HUES64 (cell line): Measurements from ENCODE around the gene EIPR1.
"Not testable (repeated sequence)": the region's sequence is repeated elsewhere in the genome, so short reads cannot be mapped to it uniquely, and the experiment has no call there.

Experiments
- H3K27ac ChIP-seq: 2 replicates; pipeline ENCODE4 v1.7.0; 2013; ENCODE audit warnings: low read depth, low read length, inconsistent platforms
- H3K27me3 ChIP-seq: 2 replicates; pipeline ENCODE4 v1.6.1; 2013; ENCODE audit warnings: mild to moderate bottlenecking, low read length; ENCODE audit not compliant: insufficient read depth
- H3K36me3 ChIP-seq: 2 replicates; pipeline ENCODE4 v1.6.1; 2013; ENCODE audit warnings: mild to moderate bottlenecking, low read length; ENCODE audit not compliant: insufficient read depth
- H3K4me1 ChIP-seq: 2 replicates; pipeline ENCODE4 v1.6.1; 2013; ENCODE audit warnings: mild to moderate bottlenecking, low read length, moderate library complexity; ENCODE audit not compliant: insufficient read depth
- H3K4me3 ChIP-seq: 2 replicates; pipeline ENCODE4 v1.5.1; 2013; ENCODE audit warnings: mild to moderate bottlenecking, low read length, moderate library complexity
- H3K9ac ChIP-seq: 2 replicates; pipeline ENCODE4 v1.6.1; 2013; ENCODE audit warnings: mild to moderate bottlenecking, low read depth, low read length
- H3K9me3 ChIP-seq: 2 replicates; pipeline ENCODE4 v1.6.1; 2013; ENCODE audit warnings: low read depth, low read length; ENCODE audit not compliant: insufficient read depth
- WGBS: fragments of 150-250, 120-280 bp; methylation state at CpG from one replicate; pipeline ENCODE4 v1.1.7; 2013; ENCODE audit warnings: missing lambda C conversion rate; 5-methylcytosine and 5-hydroxymethylcytosine counted together

Gene EIPR1

DNA sequence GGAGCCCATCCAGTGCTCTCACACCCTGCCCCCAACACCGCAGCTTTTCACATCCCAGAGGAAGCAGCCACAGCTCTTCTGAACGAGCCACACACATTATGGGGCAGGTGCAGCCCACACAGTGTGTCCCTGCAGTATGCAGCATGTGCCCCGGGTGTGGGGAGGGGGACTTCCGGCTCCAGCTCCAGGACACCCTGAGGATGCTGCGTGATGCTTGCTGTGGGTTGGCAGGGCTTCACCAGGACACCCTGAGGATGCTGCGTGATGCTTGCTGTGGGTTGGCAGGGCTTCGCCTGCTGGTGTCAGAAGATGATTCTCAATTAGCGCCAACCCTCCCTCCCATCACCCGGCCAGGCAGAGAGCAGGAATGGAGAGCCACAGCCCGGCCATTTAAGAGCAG lies 193.9 kb downstream of the EIPR1 start:
- WGBS = 94% methylated on average over 10 of the region's 10 CpGs
- H3K27me3 ChIP-seq = no peaks in the 10 kb centered on the region
- no peak overlapping the region for H3K27ac ChIP-seq
- peaks cover 4% of the 10 kb centered on the region; the same call in 1 of the 2 replicates for H3K36me3 ChIP-seq
- no peaks in the 10 kb centered on the region for H3K4me1 ChIP-seq
- no peaks in the 10 kb centered on the region for H3K9me3 ChIP-seq
- H3K4me3 ChIP-seq = no peak overlapping the region
- H3K9ac ChIP-seq = no peak overlapping the region

DNA sequence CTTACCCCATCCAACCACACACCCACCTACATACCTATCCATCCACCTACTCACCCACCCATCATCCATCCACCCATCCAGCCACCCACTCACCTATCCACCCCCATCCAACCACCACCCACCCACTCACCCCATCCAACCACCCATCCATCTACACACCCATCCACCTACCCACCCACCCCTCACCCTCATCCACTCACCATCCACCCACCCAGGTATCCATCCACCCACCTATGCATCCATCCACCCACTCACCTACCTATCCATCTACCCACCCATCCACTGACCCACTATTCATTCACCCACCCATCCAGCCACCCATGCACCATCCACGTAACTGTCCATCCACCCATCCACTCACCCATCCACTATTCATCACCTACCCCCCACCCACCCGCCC lies 194.8 kb downstream of the EIPR1 start:
- Histone ChIP-seq H3K27ac (no peak overlapping the region), H3K9ac (no peak overlapping the region), H3K4me3 (no peak overlapping the region), H3K36me3 (peaks cover 4% of the 10 kb centered on the region; the same call in 1 of the 2 replicates), H3K27me3 (no peaks in the 10 kb centered on the region), H3K4me1 (no peaks in the 10 kb centered on the region), H3K9me3 (no peaks in the 10 kb centered on the region)
- 83% methylated on average over 1 of the region's 2 CpGs for WGBS

DNA sequence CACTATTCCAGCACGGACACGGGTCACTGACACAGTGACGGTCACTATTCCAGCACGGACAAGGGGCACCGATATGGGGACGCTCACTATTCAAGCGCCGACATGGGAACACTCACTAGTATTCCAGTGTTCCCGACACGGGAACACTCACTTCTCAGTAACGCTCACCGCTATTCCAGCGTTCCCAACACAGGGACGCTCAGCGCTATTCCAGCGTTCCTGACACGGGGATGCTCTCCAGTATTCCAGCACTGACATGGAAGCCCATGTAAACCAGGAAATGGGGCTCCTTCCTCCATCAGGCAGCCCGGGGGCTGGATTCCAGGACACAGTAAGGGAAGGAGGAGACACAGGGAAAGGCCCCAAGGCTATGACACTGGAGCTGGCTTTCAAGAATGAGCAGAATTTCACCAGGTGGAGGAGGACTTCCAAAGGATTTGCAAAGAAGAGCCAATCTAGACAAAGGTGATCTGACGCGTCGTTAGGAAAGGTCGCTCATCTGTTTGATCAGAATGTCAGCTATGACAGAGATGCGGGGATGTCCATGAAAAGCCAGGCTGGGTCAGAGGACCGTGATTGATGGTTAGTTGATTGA lies 196.1 kb downstream of the EIPR1 start:
- H3K9ac ChIP-seq = no peak overlapping the region
- 92% methylated on average over 23 of the region's 24 CpGs for WGBS
- no peaks in the 10 kb centered on the region for H3K27me3 ChIP-seq
- H3K36me3 ChIP-seq = peaks cover 4% of the 10 kb centered on the region; the same call in 1 of the 2 replicates
- no peaks in the 10 kb centered on the region for H3K4me1 ChIP-seq
- no peak overlapping the region for H3K27ac ChIP-seq
- H3K9me3 ChIP-seq = no peaks in the 10 kb centered on the region
- no peak overlapping the region for H3K4me3 ChIP-seq

DNA sequence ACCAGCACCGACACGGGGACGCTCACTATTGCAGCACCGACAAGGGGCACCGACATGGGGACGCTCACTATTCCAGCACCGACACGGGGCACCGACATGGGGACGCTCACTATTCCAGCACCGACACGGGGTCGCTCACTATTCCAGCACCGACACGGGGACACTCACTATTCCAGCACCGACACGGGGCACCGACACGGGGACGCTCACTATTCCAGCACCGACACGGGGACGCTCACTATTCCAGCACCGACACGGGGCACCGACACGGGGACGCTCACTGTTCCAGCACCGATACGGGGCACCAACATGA lies 196.8 kb downstream of the EIPR1 start:
- not testable (repeated sequence) for H3K27ac ChIP-seq, H3K9me3 ChIP-seq, H3K36me3 ChIP-seq, H3K27me3 ChIP-seq, H3K9ac ChIP-seq, H3K4me3 ChIP-seq, H3K4me1 ChIP-seq
- WGBS = 83% methylated on average over 30 of the region's 30 CpGs

GRCh38 chr2:3180082-3180908 lies 197.3 kb downstream of the EIPR1 start:
- Histone ChIP-seq H3K4me1 (no peaks in the 10 kb centered on the region), H3K9ac (no peak overlapping the region), H3K4me3 (no peak overlapping the region), H3K9me3 (no peaks in the 10 kb centered on the region), H3K27ac (no peak overlapping the region), H3K36me3 (peaks cover 4% of the 10 kb centered on the region; the same call in 1 of the 2 replicates), H3K27me3 (no peaks in the 10 kb centered on the region)
- WGBS = 87% methylated on average over 50 of the region's 50 CpGs

DNA sequence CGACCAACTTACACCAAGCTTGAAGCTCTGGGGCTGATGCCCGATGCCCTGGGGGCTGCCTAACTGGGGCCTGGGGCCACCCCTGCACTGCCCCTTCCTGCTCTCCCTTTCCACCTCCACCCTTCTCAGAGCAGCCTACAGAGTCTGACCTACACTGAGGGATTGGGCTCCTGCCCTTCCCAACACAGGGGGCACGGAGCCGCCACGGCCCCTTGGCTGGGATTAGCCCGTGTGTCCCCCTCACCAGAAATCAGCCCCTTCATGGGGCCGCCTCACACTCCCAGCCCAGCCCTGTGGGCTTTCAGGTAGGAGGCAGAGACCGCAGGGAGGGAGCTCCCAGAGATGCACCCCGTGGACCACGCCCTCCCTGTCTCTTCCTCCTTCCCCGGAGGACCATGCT lies 198.0 kb downstream of the EIPR1 start:
- Histone ChIP-seq H3K4me3 (no peak overlapping the region), H3K9ac (no peak overlapping the region), H3K4me1 (no peaks in the 10 kb centered on the region), H3K27me3 (no peaks in the 10 kb centered on the region), H3K27ac (no peak overlapping the region), H3K9me3 (no peaks in the 10 kb centered on the region), H3K36me3 (peaks cover 4% of the 10 kb centered on the region; the same call in 1 of the 2 replicates)
- 86% methylated on average over 11 of the region's 11 CpGs for WGBS

DNA sequence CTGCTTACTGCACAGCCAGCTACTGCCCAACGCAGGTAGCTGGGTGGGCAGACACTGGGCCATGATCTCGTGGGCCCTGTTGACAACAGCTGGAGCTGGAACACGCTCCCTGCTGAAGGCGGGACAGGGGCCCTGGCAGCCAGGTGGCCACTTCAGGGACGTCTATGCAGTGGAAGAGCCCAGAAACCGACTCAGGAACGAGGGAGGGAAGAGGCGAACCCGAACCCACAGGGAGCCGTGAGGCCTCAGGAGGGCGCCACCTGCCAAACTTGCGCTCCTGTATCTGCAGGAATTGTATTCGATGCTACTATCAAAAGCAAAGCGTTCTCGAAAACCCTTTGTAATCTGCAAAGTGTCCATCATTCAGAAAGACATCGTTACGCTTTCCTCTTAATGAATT lies 198.4 kb downstream of the EIPR1 start:
- Histone ChIP-seq H3K36me3 (peaks cover 3% of the 10 kb centered on the region; the same call in 1 of the 2 replicates), H3K27me3 (no peaks in the 10 kb centered on the region), H3K4me1 (no peaks in the 10 kb centered on the region), H3K4me3 (no peak overlapping the region), H3K9ac (no peak overlapping the region), H3K9me3 (no peaks in the 10 kb centered on the region), H3K27ac (no peak overlapping the region)
- 81% methylated on average over 17 of the region's 17 CpGs for WGBS

- Histone ChIP-seq H3K36me3 (no peaks in the 10 kb centered on the region), H3K4me1 (no peaks in the 10 kb centered on the region), H3K4me3 (no peak overlapping the region), H3K9ac (no peak overlapping the region), H3K27ac (no peak overlapping the region), H3K9me3 (no peaks in the 10 kb centered on the region), H3K27me3 (no peaks in the 10 kb centered on the region)
- 85% methylated on average over 7 of the region's 7 CpGs for WGBS
These were observed 199.0 kb downstream of the EIPR1 start for GRCh38 chr2:3178578-3179031.

GRCh38 chr2:3177891-3178577 lies 199.6 kb downstream of the EIPR1 start:
- no peaks in the 10 kb centered on the region for H3K4me1 ChIP-seq
- no peak overlapping the region for H3K27ac ChIP-seq
- no peaks in the 10 kb centered on the region for H3K9me3 ChIP-seq
- H3K4me3 ChIP-seq = no peak overlapping the region
- 96% methylated on average over 10 of the region's 10 CpGs for WGBS
- no peaks in the 10 kb centered on the region for H3K27me3 ChIP-seq
- H3K36me3 ChIP-seq = no peaks in the 10 kb centered on the region
- H3K9ac ChIP-seq = no peak overlapping the region

DNA sequence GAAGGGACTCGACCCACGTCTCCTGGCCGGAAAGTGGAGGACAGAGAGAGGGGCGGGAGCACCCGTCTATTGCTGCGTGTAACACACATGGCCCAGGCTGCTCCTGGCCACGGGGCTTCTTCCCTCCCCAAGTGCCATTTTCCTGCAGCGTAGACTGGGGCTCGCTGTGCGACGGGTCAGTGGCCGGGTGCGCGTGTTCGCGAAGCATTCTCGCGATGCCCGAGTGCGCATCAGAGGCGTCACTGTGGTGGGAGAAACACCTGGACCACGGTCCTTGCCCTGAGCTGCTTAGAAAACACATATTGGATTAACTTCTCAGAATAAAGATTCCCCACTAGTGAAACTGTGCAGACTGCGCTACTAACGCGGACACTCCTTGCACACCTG lies 200.8 kb downstream of the EIPR1 start:
- H3K4me3 ChIP-seq = no peak overlapping the region
- H3K9me3 ChIP-seq = no peaks in the 10 kb centered on the region
- 98% methylated on average over 25 of the region's 25 CpGs for WGBS
- H3K27ac ChIP-seq = no peak overlapping the region
- no peak overlapping the region for H3K9ac ChIP-seq
- no peaks in the 10 kb centered on the region for H3K4me1 ChIP-seq
- no peaks in the 10 kb centered on the region for H3K27me3 ChIP-seq
- H3K36me3 ChIP-seq = no peaks in the 10 kb centered on the region

DNA sequence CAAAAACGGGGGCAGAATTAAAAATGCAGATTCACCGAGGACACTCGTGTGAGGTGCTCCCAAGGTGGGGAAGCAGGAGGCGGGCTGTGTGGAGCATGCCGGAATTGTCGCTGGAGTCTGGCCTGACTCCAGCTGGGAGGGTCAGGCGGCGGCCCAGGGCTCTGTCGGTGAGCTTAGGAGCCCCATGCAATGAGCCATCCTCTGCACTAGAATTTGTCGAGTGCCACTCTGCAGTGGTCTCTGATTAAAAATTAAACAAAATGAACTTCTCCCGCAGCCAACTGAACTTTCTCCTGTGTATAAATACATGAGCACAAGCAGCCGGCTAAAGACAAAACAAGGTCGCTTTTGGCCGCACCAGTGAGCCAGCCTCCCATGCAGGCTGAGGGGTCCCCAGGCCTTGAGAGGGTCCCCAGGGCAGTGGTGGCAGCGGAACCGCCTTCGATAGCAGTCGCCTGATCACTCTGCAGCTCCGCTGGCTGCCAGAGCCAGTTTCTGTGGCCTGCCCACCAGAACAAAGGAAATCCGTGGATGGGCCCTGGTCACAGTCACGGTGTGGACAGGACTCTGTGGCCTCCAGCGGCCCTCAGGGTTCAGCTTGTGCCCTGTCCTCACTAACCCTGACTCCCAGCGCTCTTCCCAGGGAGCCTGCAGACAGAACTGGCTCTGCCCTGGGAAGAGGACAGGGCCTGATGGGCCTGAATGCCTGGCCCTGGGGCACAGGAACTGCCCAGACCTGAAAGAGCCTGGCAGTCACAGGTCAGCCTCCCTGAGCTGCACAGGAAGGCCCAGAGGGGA lies 201.3 kb downstream of the EIPR1 start:
- Histone ChIP-seq H3K4me3 (no peak overlapping the region), H3K36me3 (no peaks in the 10 kb centered on the region), H3K9me3 (no peaks in the 10 kb centered on the region), H3K27ac (no peak overlapping the region), H3K9ac (no peak overlapping the region), H3K4me1 (no peaks in the 10 kb centered on the region), H3K27me3 (no peaks in the 10 kb centered on the region)
- WGBS = 92% methylated on average over 23 of the region's 23 CpGs
